ENCODE results near the gene TMEM52B.
"Not testable (repeated sequence)": the region's sequence is repeated elsewhere in the genome, so short reads cannot be mapped to it uniquely, and the experiment has no call there.

- not testable (repeated sequence) for TF ChIP-seq KDM5B (IDR thresholded peaks at IDR 0.05; ENCODE audit: insufficient replicate concordance, low read depth, low read length); ZNF280A (IDR thresholded peaks at IDR 0.05; ENCODE audit: low read depth, partially characterized antibody); MLX (CRISPR knock-in tag; conservative IDR thresholded peaks at IDR 0.05); POLR2A (conservative IDR thresholded peaks at IDR 0.05); ARID4B (CRISPR knock-in tag; IDR thresholded peaks at IDR 0.05); FOXK2 (conservative IDR thresholded peaks at IDR 0.05 in 1 of 2, IDR thresholded peaks at IDR 0.05 in 1 of 2; ENCODE audit: low read depth in 2 of 2); LCOR (CRISPR knock-in tag; IDR thresholded peaks at IDR 0.05); ATF1 (CRISPR knock-in tag; IDR thresholded peaks at IDR 0.05); ATF1 (tag; IDR thresholded peaks at IDR 0.05); ZNF318 (IDR thresholded peaks at IDR 0.05; ENCODE audit: borderline replicate concordance in 1 of 2, low read depth in 1 of 2); SRF (CRISPR knock-in tag; IDR thresholded peaks at IDR 0.05); RERE (CRISPR knock-in tag; IDR thresholded peaks at IDR 0.05; ENCODE audit: borderline replicate concordance); ZNF57 (CRISPR knock-in tag; IDR thresholded peaks at IDR 0.05); BACH1 (tag; IDR thresholded peaks at IDR 0.05); ZNF431 (CRISPR knock-in tag; IDR thresholded peaks at IDR 0.05)
These were observed 25.7 kb downstream of the TMEM52B start for GRCh38 chr12:10204495-10204894.

All from K562 (cell line).